ENCODE measurements around the gene ATG2B.

- TF ChIP-seq CTCF (IDR thresholded peaks at IDR 0.05) (no peak), POLR2A (IDR thresholded peaks at IDR 0.05) (no peak)
Measured at GRCh38 chr14:96287856-96288255, 75.3 kb downstream of the ATG2B start.
